HG03520 (cell line): Measurements from ENCODE around the gene C4orf50.
"Not testable (repeated sequence)": the region's sequence is repeated elsewhere in the genome, so short reads cannot be mapped to it uniquely, and the experiment has no call there.

Source experiments
- ATAC-seq: cut with Tn5 transposase; IDR thresholded peaks from one replicate; pipeline ENCODE4 v1.9.1; 2021; ENCODE audit warnings: mild to moderate bottlenecking, moderate library complexity; ENCODE audit not compliant: unreplicated experiment

Gene C4orf50

DNA sequence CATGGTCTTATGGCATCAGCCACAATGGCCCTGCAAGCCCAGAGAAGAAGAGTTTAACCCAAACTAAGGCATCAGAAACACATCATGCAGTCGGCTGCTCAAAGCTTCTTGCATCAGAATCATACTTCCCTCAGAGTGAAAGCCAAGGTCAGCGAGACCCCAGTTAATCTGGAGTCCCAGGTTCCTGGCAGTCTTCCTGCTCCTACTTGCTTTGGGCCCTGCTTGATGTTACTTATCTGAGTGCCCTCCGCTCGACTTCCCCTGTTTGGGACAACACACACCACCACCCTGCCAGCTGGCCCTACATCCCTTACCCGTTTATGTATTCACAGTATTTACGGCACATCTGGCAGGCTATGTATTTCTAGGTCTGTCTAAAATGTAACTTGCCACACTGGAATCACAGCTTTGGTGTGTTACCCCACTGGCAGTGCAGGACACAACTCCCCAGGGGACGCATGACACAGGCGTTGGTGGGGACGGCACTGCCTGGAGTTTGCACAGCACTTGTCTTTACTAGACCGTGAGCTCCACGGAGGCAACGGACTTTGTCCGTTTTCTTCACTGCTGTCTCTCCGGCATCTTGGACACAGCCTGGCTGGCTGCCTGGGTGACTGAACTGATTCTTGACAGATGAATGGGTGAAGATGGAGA, 148.1 kb downstream of the C4orf50 start:
- no peak for ATAC-seq

DNA sequence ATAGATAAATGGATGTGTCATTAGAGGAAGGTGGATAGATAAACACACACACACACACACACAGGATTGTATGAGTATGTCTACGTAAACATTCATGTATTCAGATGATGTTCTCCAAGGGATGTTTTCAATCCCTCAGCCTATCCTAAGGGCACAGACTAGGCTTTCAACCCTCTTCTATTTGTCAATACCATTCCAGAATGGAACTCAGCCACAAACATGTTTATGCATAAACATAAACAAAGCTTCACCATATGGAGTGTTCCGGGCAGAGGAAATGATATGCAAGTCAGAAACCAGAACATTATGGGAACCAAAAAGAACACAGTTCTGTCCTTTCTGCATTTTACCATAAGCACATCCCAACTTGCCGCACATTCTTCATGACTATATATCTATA, 150.4 kb downstream of the C4orf50 start:
- no peak for ATAC-seq

DNA sequence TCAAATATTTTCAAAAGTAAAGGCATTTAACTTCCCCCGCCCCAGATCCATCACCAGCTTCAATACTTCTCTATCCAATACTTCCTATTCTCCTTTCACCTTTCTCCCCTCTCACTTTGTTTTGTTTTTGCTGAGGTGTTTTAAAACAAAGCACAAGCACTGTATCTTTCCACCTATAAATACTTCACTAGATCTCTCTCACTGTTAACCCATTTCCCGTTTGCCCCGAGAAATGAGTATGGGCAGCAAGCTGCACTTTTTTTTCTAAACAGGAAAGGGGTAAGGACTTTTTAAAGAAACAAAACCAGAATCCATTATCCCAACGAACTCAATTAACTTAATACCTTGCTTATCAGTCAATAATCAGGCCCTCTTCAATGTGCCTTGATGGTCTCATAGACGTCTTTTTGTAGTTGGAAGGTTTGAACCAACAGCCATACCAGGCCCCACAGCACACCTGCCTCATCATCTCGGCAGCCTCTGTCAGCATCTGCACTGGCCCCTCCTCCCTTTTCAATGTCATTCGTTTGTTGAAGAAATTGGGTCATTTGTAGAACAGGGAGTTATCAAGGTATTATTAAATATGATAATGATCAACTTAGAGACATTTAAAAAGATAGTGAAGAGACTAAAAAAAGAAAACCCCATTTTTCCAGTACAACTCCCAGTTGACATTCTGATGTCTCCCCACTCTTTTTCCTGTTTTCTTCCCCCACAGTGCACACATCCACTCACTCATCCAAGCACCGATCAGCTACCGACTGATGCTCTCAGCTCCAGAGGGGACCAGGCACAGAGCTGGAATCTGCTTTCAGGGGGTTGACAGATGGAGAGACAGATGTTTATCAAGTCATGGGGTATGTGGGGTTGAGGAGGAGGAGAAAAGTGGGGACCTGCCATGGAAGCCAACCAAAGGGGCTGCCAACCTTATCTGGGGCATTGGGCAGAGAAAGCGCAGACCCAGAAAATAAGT, 151.1 kb downstream of the C4orf50 start:
- no peak for ATAC-seq

DNA sequence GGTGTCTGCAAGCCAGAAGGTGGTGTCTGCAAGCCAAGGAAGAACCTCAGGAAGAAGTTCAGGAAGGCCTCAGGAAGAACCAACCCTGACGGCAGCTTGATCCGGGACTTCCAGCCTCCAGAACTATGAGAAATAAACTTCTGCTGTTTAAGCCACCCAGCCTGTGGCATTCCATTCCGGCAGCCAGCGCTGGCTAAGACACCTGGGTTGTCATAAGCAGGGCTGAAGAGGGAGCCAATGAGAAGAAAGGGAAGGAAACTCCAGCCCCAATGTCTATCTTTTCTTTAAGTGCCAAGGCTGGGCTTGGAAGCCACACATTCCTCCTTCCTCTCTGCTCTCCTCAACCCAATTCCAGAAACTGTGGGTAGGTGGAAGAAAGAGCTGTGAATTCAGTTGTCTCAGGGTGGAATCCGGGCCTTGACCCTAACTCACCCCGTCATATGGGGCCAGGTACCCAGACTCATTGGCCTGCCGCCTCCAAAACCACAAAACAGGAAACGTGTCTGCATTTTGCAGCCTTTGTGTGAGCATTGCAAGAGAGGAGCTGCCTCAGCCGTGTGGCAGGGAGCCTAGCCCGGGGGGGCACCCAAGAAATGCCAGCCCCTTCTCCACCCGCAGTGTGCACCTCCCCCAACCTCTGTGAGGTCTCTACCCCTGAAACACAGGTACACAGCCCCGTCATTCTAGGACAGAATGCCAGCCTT, 152.2 kb downstream of the C4orf50 start:
- no peak for ATAC-seq

DNA sequence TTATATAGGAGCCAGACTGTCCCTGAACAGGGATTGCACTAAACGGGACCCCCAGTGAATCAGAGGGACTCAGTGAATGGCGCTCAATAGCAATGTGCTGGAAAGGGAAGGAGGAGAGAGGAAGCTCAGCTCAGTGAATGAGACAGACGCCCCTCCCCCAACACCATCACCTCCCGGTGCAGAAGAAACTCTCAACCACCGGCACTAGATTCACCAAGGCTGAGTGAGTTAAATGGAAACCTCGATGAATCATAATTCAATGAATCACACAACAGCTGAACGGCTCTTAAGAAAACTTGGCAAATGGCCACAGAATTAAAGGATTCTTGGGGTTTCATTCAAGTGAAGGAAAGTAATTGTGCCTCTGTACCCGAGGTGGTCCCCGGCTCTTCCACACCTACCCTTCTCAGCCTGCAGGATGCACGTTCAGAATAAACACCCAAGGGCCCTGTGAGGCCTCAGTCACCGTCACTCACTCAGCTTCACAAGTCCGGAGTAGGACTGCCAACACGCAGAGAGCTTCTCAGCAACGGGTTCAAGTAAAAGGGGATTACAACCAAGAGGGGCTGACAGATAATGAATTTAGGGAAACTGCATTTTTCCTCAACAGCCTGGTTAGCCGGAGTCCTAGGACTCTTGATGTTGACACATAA, 154.6 kb downstream of the C4orf50 start:
- no peak for ATAC-seq

DNA sequence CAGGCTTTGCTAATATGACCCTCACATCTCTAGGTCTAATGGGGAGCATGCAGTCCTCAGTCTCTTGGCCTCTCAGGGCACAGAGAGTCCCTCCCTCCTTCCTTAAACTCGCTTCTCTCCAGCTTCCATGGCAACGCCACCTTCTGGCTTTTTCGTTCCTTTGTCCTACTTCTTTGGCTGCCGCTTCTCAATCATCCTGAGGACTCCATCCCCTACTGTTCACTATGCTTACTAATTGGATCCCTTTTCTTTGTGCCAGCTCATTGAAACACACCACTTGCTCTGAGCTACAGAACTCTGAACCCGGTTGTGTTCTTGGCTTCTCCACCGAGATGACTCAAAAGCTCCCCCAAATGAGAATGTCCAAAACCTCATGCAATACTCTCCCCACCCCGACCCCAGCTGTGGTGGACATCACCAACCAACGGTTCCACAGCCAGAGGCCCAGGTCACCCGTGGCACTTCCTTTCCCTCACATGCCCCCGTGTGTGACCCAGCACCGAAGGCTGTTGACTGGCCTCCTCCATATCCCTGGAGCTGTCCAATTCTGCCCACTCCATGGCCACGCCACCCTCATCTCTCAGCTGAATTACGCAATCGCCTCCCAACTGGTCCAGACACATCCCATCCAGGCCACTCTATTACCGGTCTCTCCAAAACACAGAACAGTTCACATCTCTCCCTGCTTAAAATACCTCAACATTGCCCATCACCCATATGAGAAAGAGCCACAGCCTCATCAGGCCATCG, 160.0 kb downstream of the C4orf50 start:
- ATAC-seq = no peak

DNA sequence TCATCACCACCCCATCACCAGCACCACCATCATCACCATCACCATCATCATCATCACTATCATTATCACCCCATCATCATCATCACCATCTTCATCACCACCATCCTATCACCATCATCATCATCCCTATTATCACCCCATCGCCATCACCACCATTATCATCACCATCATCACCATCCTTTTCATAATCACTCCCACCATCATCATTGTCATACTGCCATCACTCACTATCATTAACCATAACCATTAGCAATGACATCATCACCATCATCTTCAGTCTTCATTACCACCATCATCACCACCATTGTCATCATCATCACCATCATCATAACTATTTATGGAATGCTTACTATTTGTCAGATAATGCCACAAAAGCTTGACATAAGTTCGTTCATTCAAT, 161.0 kb downstream of the C4orf50 start:
- ATAC-seq = no peak

DNA sequence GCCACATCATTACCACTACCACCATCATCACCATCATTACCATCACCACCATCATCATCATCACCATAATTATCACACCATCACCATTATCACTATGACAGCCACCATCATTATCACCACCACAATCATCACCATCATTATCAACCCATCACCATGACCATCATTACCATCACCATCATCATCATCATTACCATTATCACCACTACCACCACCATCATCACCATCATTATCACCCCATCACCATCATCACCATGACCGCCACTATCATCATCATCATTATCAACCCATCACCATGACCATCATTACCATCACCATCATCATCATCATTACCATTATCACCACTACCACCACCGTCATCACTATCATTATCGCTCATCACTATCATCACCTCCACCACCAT, 161.9 kb downstream of the C4orf50 start:
- not testable (repeated sequence) for ATAC-seq

DNA sequence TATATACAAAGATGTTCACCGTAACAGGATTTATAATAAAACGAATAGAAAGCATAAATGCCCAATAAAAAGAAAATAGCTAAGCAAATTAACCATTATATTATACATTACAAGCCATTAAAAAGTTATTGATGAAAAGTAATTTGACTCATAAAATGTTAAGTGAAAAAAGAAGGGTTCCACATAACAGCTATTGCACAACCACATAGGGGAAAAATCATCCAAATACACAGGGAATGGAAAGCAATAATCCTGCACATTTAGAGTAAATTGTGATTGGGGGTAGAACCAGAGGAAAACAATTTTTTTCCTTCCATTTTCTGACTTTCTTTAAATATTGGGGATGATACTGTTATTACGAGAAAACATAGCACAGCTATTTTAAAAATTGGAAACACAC, 163.3 kb downstream of the C4orf50 start:
- ATAC-seq = no peak

DNA sequence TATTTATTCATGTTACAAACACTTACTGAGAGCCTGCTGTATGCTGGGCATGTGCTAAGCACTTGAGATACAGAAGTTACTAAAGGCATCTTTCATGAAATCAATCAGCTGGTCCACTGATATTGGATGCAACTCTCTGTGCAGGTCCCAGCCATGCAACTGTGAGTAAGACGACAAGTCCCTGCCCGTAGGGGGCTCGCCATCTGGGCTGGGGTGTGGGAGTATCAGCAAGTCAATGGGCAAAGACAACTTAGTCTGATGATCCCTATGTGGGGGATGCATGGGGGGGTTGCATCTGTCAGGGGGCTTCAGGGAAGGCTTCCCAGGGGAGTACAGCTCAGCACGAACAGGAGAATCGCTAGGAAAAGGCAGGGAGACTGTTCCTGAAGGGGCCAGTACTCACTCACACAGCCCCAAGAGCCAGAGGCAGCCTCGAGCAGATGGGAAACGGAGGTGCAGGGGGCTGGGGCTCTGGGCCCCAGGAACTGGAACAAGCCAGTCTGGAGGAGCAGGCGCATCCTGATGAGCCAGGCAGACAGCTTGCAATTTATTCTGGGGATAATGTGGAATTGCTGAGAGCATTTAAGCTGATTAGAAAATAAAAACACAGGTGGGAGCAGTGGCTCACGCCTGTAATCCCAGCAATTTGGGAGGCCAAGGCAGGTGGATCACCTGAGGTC, 165.6 kb downstream of the C4orf50 start:
- no peak for ATAC-seq

DNA sequence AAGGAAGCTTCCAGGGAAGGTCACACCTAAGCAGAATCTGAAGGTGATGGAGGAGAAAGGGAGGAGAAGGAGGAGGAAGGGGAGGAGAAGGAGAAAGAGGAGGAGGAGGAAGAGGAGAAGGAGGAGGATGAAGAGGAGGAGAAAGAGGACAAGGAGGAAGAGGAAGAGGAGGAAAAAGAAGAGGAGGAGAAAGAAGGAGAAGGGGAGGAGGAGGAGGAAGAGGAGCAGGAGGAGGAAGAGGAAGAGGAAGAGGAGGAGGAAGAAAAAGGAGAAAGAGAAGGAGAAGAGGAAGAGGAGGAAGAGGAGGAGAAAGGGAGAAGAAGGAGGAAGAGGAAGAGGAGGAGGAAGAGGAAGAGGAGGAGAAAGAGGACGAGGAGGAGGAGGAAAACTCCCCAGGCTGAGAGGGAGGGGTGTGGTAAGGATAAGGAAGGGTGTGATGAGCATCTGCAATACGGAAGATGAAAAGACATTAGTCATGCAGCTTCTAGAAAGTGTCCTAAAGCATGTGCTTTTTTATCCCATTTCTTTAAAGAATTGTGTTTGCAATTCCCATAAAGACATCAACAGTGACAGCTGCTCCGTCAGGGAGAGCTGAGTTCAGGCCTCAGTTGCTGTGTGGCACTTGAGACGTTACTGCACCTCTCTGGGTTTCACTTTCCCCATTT, 166.5 kb downstream of the C4orf50 start:
- no peak for ATAC-seq
